Esophagus muscularis mucosa (tissue), 4 donors: ENCODE measurements around the gene AKAP6.

Experiments used
- EP300 ChIP-seq: sonication (generic); formaldehyde crosslinking; IDR thresholded peaks from one replicate; pipeline ENCODE4 v1.6.1; 2017; ENCODE audit warnings: antibody characterized with exemption
- POLR2A ChIP-seq: fragments of 450-650 bp; IDR thresholded peaks from one replicate; pipeline ENCODE4 v1.6.1; 2017; ENCODE audit warnings: antibody characterized with exemption, moderate library complexity, mild to moderate bottlenecking, low read depth
- POLR2AphosphoS5 ChIP-seq, 2 donors: sonication (generic); formaldehyde crosslinking; IDR thresholded peaks; one replicate each; pipeline ENCODE4 v1.6.1; 2017; ENCODE audit warnings: antibody characterized with exemption in 2 of 2
- TF ChIP-seq, protein P1 (sequence below), 3 experiments: fragments of 200-600 bp in 2 of 3; fragments of 450-650 bp in 1 of 3; sonication (generic) in 2 of 3; IDR thresholded peaks; one replicate each; pipeline ENCODE4 v1.5.1; 2017 to 2019; ENCODE audit warnings: antibody characterized with exemption in 3 of 3, mild to moderate bottlenecking in 2 of 3, moderate library complexity in 1 of 3

DNA sequence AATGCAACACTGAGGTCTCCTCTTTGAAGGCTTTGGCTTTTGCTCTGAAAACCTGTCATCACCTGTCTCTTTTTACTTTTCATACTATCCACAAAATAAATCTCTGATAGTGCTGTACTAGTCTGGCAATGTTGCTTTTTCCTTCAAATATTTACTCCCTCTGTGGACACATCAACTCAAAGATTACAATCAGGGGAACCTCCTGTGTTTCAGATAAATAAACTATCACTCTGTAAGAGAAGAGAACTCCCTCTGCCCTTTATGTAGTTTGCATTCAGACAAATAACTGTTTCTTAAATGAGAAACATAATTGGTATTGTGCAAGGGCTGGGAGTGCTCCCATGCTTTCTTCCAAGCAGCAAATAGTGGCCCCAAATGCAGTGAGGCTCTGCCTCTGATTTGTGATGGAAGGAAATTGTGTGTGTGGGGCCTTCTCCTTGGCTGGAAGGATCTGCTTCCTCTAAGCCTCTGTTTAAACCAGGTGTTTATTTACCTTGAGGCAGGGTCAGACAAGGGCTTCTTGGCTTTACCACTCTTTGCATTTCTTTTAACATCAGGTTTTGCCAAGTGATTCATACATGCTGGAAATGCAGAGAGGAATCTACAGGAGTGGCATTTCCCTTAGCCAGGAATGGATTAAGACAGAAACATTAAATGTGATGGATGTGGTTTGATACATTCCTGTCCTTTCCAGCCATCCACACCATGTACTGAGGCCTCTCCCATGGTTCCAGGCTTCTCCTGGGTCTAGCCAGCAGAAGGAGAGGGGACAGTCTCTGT is 69.0 kb downstream of the AKAP6 start:
- TF ChIP-seq, protein P1, sequence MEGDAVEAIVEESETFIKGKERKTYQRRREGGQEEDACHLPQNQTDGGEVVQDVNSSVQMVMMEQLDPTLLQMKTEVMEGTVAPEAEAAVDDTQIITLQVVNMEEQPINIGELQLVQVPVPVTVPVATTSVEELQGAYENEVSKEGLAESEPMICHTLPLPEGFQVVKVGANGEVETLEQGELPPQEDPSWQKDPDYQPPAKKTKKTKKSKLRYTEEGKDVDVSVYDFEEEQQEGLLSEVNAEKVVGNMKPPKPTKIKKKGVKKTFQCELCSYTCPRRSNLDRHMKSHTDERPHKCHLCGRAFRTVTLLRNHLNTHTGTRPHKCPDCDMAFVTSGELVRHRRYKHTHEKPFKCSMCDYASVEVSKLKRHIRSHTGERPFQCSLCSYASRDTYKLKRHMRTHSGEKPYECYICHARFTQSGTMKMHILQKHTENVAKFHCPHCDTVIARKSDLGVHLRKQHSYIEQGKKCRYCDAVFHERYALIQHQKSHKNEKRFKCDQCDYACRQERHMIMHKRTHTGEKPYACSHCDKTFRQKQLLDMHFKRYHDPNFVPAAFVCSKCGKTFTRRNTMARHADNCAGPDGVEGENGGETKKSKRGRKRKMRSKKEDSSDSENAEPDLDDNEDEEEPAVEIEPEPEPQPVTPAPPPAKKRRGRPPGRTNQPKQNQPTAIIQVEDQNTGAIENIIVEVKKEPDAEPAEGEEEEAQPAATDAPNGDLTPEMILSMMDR (IDR thresholded peaks at IDR 0.05): no peak
- TF ChIP-seq POLR2A (no peak), POLR2AphosphoS5 (IDR thresholded peaks at IDR 0.05) (no peak), EP300 (no peak)
